Mucosa of stomach (tissue), 1 donor: ENCODE data around the gene SV2C.

Experiments used
- H3K27me3 ChIP-seq: one replicate; pipeline ENCODE4 v1.7.0; 2013; ENCODE audit warnings: mild to moderate bottlenecking, low read length; ENCODE audit not compliant: control insufficient read depth, insufficient read depth
- H3K36me3 ChIP-seq: one replicate; pipeline ENCODE4 v1.7.0; 2013; ENCODE audit warnings: low read length; ENCODE audit not compliant: control insufficient read depth, insufficient read depth
- H3K4me1 ChIP-seq: one replicate; pipeline ENCODE4 v1.7.0; 2013; ENCODE audit warnings: mild to moderate bottlenecking, low read length; ENCODE audit not compliant: control insufficient read depth, insufficient read depth
- H3K4me3 ChIP-seq: one replicate; pipeline ENCODE4 v1.7.0; 2013; ENCODE audit warnings: low read length
- H3K9ac ChIP-seq: one replicate; pipeline ENCODE4 v1.7.0; 2013; ENCODE audit warnings: mild to moderate bottlenecking, low read length, moderate library complexity
- H3K9me3 ChIP-seq: one replicate; pipeline ENCODE4 v1.7.0; 2013; ENCODE audit warnings: mild to moderate bottlenecking, low read length, moderate library complexity; ENCODE audit not compliant: control insufficient read depth
- donor health status: Pancreatic carcinoma.

The SV2C gene

GRCh38 chr5:76174101-76174500 is 90.9 kb downstream of the SV2C start:
- H3K4me1 ChIP-seq: no peaks in the 10 kb centered on the region
- no peaks in the 10 kb centered on the region for H3K36me3 ChIP-seq
- no peaks in the 10 kb centered on the region for H3K27me3 ChIP-seq
- no peak overlapping the region for H3K9ac ChIP-seq
- H3K9me3 ChIP-seq: no peaks in the 10 kb centered on the region
- H3K4me3 ChIP-seq: no peak overlapping the region

DNA sequence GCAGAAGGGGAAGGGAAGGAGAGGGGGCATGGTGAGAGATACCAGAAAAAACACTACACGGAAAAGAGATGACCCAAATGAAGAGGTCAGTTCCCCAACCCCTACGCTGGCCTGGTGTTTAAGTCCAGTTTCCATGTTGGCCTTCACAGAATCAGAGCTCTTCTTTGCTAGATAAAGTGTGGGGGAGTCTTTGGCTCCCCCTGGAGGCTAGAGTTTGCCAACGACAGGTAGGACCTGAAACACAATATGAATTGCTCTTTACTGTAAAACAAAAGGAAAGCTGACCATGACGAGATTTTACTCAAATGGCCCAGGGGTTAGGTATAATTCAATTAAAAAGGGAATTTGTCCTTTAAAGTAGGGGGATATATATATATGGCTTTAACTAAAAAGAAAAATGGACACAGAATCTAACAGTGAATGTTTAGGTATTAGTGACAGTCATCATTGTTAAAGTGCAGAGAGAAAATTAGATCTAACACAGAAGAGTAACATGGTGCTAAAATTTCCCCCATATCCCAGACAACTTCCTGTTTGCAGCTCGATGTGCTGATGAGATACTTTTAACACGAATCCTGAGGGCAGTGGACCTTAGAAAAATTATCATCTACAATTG is 92.0 kb downstream of the SV2C start:
- Histone ChIP-seq H3K4me3 (no peak overlapping the region), H3K4me1 (no peaks in the 10 kb centered on the region), H3K9ac (no peak overlapping the region), H3K9me3 (no peaks in the 10 kb centered on the region), H3K36me3 (no peaks in the 10 kb centered on the region), H3K27me3 (no peaks in the 10 kb centered on the region)

GRCh38 chr5:76175821-76176403 is 92.7 kb downstream of the SV2C start:
- H3K4me1 ChIP-seq: peaks cover 5% of the 10 kb centered on the region
- H3K4me3 ChIP-seq: no peak overlapping the region
- no peaks in the 10 kb centered on the region for H3K9me3 ChIP-seq
- H3K27me3 ChIP-seq: no peaks in the 10 kb centered on the region
- H3K36me3 ChIP-seq: no peaks in the 10 kb centered on the region
- H3K9ac ChIP-seq: no peak overlapping the region

DNA sequence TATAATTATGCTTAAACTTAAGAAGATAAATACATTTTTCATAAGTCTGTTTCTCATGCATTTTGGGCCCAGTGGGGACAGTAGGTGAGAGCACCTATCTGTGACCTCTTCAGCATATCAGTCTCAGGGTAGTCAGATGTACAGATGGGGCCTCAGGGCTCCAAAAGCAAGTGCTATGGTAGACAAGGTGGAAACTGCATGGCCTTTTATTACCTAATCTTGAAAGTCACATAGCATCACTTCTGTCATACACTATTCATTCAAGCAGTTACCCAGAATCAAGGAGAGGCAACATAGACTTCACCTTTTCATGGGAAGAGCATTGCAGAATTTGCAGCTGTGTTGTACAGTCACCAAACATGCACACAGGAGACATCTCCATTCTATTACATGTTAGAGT is 94.8 kb downstream of the SV2C start:
- Histone ChIP-seq H3K4me3 (no peak overlapping the region), H3K4me1 (peaks cover 14% of the 10 kb centered on the region), H3K9ac (no peak overlapping the region), H3K27me3 (no peaks in the 10 kb centered on the region), H3K36me3 (no peaks in the 10 kb centered on the region), H3K9me3 (no peaks in the 10 kb centered on the region)

GRCh38 chr5:76178913-76179312 is 95.7 kb downstream of the SV2C start:
- H3K36me3 ChIP-seq: no peaks in the 10 kb centered on the region
- H3K9me3 ChIP-seq: no peaks in the 10 kb centered on the region
- H3K9ac ChIP-seq: no peak overlapping the region
- H3K4me3 ChIP-seq: no peak overlapping the region
- H3K4me1 ChIP-seq: peaks cover 14% of the 10 kb centered on the region
- H3K27me3 ChIP-seq: no peaks in the 10 kb centered on the region

DNA sequence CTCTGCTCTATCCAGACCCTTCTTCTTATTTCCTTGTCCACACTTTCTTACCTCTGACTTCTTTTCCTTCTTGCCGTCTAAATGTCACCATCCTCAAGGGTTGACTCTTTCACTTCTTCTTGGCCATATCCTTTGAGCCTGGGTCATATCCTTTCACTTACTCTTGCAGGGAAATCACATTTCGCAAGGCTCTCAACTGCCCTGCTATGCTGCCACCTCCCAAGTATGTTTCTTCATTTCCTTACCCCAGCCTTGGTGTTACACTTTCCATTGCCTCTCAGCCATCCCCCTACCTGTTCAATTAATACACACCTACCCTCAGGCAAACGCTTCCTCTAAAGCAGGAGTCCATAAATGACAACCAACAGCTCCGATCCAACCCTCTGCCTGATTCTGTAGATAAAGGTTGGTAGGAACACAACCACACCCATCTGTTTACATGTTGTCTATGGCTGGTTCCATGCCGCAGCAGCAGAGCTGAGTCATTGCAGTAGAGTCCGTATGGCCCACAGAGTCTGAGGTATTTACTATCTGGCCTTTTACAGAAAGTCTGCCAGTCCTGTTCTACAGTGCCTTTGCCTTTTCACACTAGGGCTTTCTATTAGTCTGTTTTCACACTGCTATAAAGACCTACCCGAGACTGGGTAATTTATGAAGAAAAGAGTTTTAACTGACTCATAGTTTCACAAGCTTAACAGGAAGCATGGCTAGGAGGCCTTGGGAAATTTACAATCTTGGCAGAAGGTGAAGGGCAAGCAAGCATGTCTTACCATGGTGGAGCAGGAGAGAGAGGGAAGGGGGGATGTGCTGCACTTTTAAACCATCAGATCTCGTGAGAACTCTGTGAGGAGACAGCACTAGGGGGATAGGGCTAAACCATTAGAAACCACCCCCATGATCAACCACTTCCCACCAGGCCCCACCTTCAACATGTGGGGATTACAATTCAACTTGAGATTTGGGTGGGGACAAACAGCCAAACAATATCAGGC is 97.9 kb downstream of the SV2C start:
- no peaks in the 10 kb centered on the region for H3K9me3 ChIP-seq
- H3K4me1 ChIP-seq: peaks cover 14% of the 10 kb centered on the region
- no peak overlapping the region for H3K9ac ChIP-seq
- H3K27me3 ChIP-seq: no peaks in the 10 kb centered on the region
- H3K36me3 ChIP-seq: no peaks in the 10 kb centered on the region
- H3K4me3 ChIP-seq: no peak overlapping the region

DNA sequence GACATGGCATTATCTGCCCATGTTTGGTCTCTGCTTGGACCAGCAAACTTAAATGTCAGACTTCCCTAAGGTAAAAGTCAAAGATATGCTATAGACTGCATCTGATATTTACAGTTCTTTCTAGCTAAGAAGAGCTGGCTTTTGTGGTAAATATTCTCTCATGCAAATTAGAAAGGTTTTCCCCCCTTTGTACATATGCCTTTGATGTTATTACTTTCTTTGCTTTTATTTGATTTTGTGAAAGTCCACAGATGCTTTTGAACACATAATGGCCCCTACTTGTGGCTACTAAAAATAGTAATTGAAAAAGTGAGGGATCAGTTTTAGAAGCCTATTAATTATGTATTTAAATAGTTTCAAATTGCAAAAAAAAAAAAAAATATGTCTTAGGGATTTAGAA is 104.2 kb downstream of the SV2C start:
- Histone ChIP-seq H3K9ac (no peak overlapping the region), H3K36me3 (no peaks in the 10 kb centered on the region), H3K9me3 (no peaks in the 10 kb centered on the region), H3K4me3 (no peak overlapping the region), H3K27me3 (no peaks in the 10 kb centered on the region), H3K4me1 (no peaks in the 10 kb centered on the region)

GRCh38 chr5:76190356-76190755 is 107.2 kb downstream of the SV2C start:
- no peak overlapping the region for H3K9ac ChIP-seq
- no peak overlapping the region for H3K4me3 ChIP-seq
- H3K4me1 ChIP-seq: no peaks in the 10 kb centered on the region
- H3K27me3 ChIP-seq: no peaks in the 10 kb centered on the region
- H3K9me3 ChIP-seq: no peaks in the 10 kb centered on the region
- no peaks in the 10 kb centered on the region for H3K36me3 ChIP-seq

GRCh38 chr5:76192837-76193236 is 109.7 kb downstream of the SV2C start:
- H3K4me1 ChIP-seq: no peaks in the 10 kb centered on the region
- no peaks in the 10 kb centered on the region for H3K27me3 ChIP-seq
- H3K36me3 ChIP-seq: no peaks in the 10 kb centered on the region
- no peaks in the 10 kb centered on the region for H3K9me3 ChIP-seq
- H3K9ac ChIP-seq: no peak overlapping the region
- H3K4me3 ChIP-seq: no peak overlapping the region

- Histone ChIP-seq H3K4me3 (no peak overlapping the region), H3K9ac (no peak overlapping the region), H3K9me3 (no peaks in the 10 kb centered on the region), H3K27me3 (no peaks in the 10 kb centered on the region), H3K4me1 (no peaks in the 10 kb centered on the region), H3K36me3 (no peaks in the 10 kb centered on the region)
Observed at GRCh38 chr5:76193635-76194034, 110.5 kb downstream of the SV2C start.

DNA sequence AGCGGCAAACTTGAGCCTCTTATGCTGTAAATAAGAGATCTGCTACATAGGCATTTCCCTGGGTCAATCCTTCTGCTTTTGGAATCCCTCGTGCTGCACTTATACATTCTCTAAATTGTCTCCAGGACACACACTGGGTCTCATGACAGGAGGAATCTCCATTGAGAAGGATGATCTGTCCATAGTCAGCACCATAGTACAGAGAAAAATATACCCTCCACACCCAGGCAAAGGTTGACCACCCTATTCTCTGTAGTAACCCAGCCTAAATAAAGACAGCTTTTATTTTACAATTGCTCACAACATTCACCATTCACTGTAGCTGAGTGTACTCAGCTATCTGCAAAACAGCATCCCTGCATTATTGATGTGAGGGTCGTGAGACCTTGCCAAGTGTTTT is 111.2 kb downstream of the SV2C start:
- Histone ChIP-seq H3K9me3 (no peaks in the 10 kb centered on the region), H3K27me3 (no peaks in the 10 kb centered on the region), H3K4me3 (no peak overlapping the region), H3K9ac (no peak overlapping the region), H3K4me1 (no peaks in the 10 kb centered on the region), H3K36me3 (no peaks in the 10 kb centered on the region)

- Histone ChIP-seq H3K27me3 (no peaks in the 10 kb centered on the region), H3K36me3 (no peaks in the 10 kb centered on the region), H3K4me3 (no peak overlapping the region), H3K4me1 (no peaks in the 10 kb centered on the region), H3K9ac (no peak overlapping the region), H3K9me3 (no peaks in the 10 kb centered on the region)
Observed at GRCh38 chr5:76196457-76196856, 113.3 kb downstream of the SV2C start.
